SK-N-SH treated with all-trans-retinoic acid at 6 μM for 48 hours (cell line): ENCODE measurements around the gene ROM1.
A peak's percentile ranks its signal among the peaks of the same experiment; 100 is the strongest.
"Not testable (repeated sequence)": the region's sequence is repeated elsewhere in the genome, so short reads cannot be mapped to it uniquely, and the experiment has no call there.

Experiments
- ATAC-seq: fragments of 200-7000 bp; cut with Tn5 transposase; 3 replicates; pipeline ENCODE4 v1.9.1; 2020; ENCODE audit warnings: mild to moderate bottlenecking, moderate library complexity
- ARNTL ChIP-seq: fragments of 450-650 bp; formaldehyde crosslinking; IDR thresholded peaks from 2 replicates; pipeline ENCODE4 v1.5.0; 2020; ENCODE audit warnings: low read depth, mild to moderate bottlenecking, moderate library complexity, borderline replicate concordance
- BACH2 ChIP-seq: fragments of 250-450 bp; sonication (Bioruptor Pico); IDR thresholded peaks from 2 replicates; pipeline ENCODE4 v1.9.0; 2021; ENCODE audit warnings: mild to moderate bottlenecking, borderline replicate concordance
- CSDC2 ChIP-seq: fragments of 250-450 bp; sonication (Bioruptor Pico); IDR thresholded peaks from 2 replicates; pipeline ENCODE4 v1.5.0; 2020; ENCODE audit warnings: mild to moderate bottlenecking, moderate library complexity
- CSRNP3 ChIP-seq: fragments of 250-450 bp; sonication (Bioruptor Pico); IDR thresholded peaks from 2 replicates; pipeline ENCODE4 v1.5.1; 2021; ENCODE audit warnings: mild to moderate bottlenecking, moderate library complexity
- ESRRG ChIP-seq: fragments of 250-450 bp; sonication (Bioruptor Pico); IDR thresholded peaks from 2 replicates; pipeline ENCODE4 v1.6.1; 2021; ENCODE audit warnings: mild to moderate bottlenecking
- GLIS3 ChIP-seq: fragments of 250-450 bp; sonication (Bioruptor Pico); IDR thresholded peaks from 2 replicates; pipeline ENCODE4 v1.5.0; 2020; ENCODE audit warnings: mild to moderate bottlenecking, moderate library complexity
- ISL1 ChIP-seq: fragments of 250-450 bp; sonication (Bioruptor Pico); IDR thresholded peaks from 2 replicates; pipeline ENCODE4 v2.1.2; 2022; ENCODE audit warnings: mild to moderate bottlenecking, moderate library complexity
- OSR1 ChIP-seq: fragments of 250-450 bp; sonication (Bioruptor Pico); IDR thresholded peaks from 2 replicates; pipeline ENCODE4 v1.8.0; 2022; ENCODE audit warnings: moderate library complexity, mild to moderate bottlenecking, inconsistent platforms
- PATZ1 ChIP-seq: fragments of 250-450 bp; sonication (Bioruptor Pico); IDR thresholded peaks from 2 replicates; pipeline ENCODE4 v1.8.0; 2020; ENCODE audit warnings: mild to moderate bottlenecking, moderate library complexity, borderline replicate concordance
- POU6F1 ChIP-seq: fragments of 250-450 bp; sonication (Bioruptor Pico); IDR thresholded peaks from 2 replicates; pipeline ENCODE4 v1.8.0; 2021; ENCODE audit warnings: low read depth, mild to moderate bottlenecking, moderate library complexity, borderline replicate concordance
- PPARA ChIP-seq: fragments of 250-450 bp; sonication (Bioruptor Pico); IDR thresholded peaks from 2 replicates; pipeline ENCODE4 v1.5.0; 2020; ENCODE audit warnings: mild to moderate bottlenecking, borderline replicate concordance
- RARB ChIP-seq: fragments of 250-450 bp; sonication (Bioruptor Pico); IDR thresholded peaks from 2 replicates; pipeline ENCODE4 v1.8.0; 2021; ENCODE audit warnings: mild to moderate bottlenecking, moderate library complexity
- SNAI2 ChIP-seq: fragments of 250-450 bp; sonication (Bioruptor Pico); IDR thresholded peaks from 2 replicates; pipeline ENCODE4 v1.5.0; 2020; ENCODE audit warnings: mild to moderate bottlenecking, moderate library complexity
- TCF4 ChIP-seq: fragments of 250-450 bp; sonication (Bioruptor Pico); IDR thresholded peaks from 2 replicates; pipeline ENCODE4 v1.8.0; 2021; ENCODE audit warnings: mild to moderate bottlenecking, moderate library complexity, borderline replicate concordance
- TOX ChIP-seq: fragments of 250-450 bp; sonication (Bioruptor Pico); IDR thresholded peaks from 2 replicates; pipeline ENCODE4 v1.8.0; 2021; ENCODE audit warnings: mild to moderate bottlenecking, moderate library complexity, borderline replicate concordance
- TSHZ2 ChIP-seq: fragments of 250-450 bp; sonication (Bioruptor Pico); IDR thresholded peaks from 2 replicates; pipeline ENCODE4 v1.5.0; 2020; ENCODE audit warnings: mild to moderate bottlenecking, moderate library complexity
- ZC3H10 ChIP-seq: fragments of 250-450 bp; sonication (Bioruptor Pico); IDR thresholded peaks from 2 replicates; pipeline ENCODE4 v1.5.1; 2021; ENCODE audit warnings: mild to moderate bottlenecking, moderate library complexity
- ZFP3 ChIP-seq: fragments of 250-450 bp; sonication (Bioruptor Pico); IDR thresholded peaks from 2 replicates; pipeline ENCODE4 v1.5.0; 2020; ENCODE audit warnings: mild to moderate bottlenecking, moderate library complexity
- ZFP30 ChIP-seq: fragments of 450-650 bp; formaldehyde crosslinking; IDR thresholded peaks from 2 replicates; pipeline ENCODE4 v1.5.0; 2022; ENCODE audit warnings: mild to moderate bottlenecking, moderate library complexity
- ZNF565 ChIP-seq: fragments of 450-650 bp; formaldehyde crosslinking; conservative IDR thresholded peaks from 2 replicates; pipeline ENCODE4 v1.5.0; 2020; ENCODE audit warnings: low read depth, mild to moderate bottlenecking, moderate library complexity
- ZNF8 ChIP-seq: fragments of 450-650 bp; formaldehyde crosslinking; IDR thresholded peaks from 2 replicates; pipeline ENCODE4 v1.5.0; 2020; ENCODE audit warnings: mild to moderate bottlenecking, moderate library complexity

Gene ROM1

GRCh38 chr11:62615521-62615920 is 2.5 kb downstream of the ROM1 start:
- TF ChIP-seq TCF4 (CRISPR knock-in tag) (no peak), PATZ1 (CRISPR knock-in tag) (no peak), SNAI2 (CRISPR knock-in tag) (no peak), ESRRG (CRISPR knock-in tag) (no peak), ZC3H10 (CRISPR knock-in tag) (no peak), ARNTL (CRISPR knock-in tag) (no peak), RARB (CRISPR knock-in tag) (no peak), TOX (no peak), ZNF8 (CRISPR knock-in tag) (no peak), CSDC2 (CRISPR knock-in tag) (no peak), ZFP3 (CRISPR knock-in tag) (no peak), PPARA (CRISPR knock-in tag) (no peak), ISL1 (CRISPR knock-in tag) (no peak), POU6F1 (no peak), ZNF565 (CRISPR knock-in tag) (no peak), BACH2 (CRISPR knock-in tag) (no peak), ZFP30 (CRISPR knock-in tag) (no peak), CSRNP3 (CRISPR knock-in tag) (no peak), TSHZ2 (CRISPR knock-in tag) (no peak)
- ATAC-seq: no peak

GRCh38 chr11:62616957-62617356 is 3.9 kb downstream of the ROM1 start:
- ATAC-seq: not testable (repeated sequence)

- no peak for ATAC-seq
- no peak for TF ChIP-seq ARNTL (CRISPR knock-in tag)
- no peak for TF ChIP-seq GLIS3 (CRISPR knock-in tag)
- TF ChIP-seq, all 23 proteins: peak for 0
These were observed 8.0 kb downstream of the ROM1 start for GRCh38 chr11:62621027-62621566.

- peak; percentile 96 for ATAC-seq
- TF ChIP-seq TCF4 (CRISPR knock-in tag) (no peak), ISL1 (CRISPR knock-in tag) (no peak), ZFP3 (CRISPR knock-in tag) (peak; percentile 78), OSR1 (no peak), RARB (CRISPR knock-in tag) (no peak), CSDC2 (CRISPR knock-in tag) (peak; percentile 92), ESRRG (CRISPR knock-in tag) (no peak), TSHZ2 (CRISPR knock-in tag) (peak; percentile 51; the same call in 1 of the 2 replicates), ZC3H10 (CRISPR knock-in tag) (no peak), PPARA (CRISPR knock-in tag) (no peak), SNAI2 (CRISPR knock-in tag) (0 out of 2 replicates have a peak, but pooled peaks have one; percentile 56), ZFP30 (CRISPR knock-in tag) (no peak), GLIS3 (CRISPR knock-in tag) (0 out of 2 replicates have a peak, but pooled peaks have one; percentile 28), PATZ1 (CRISPR knock-in tag) (no peak)
These were observed 8.8 kb downstream of the ROM1 start, which contains the start of gene B3GAT3 for GRCh38 chr11:62621567-62622470. Gene B3GAT3 (minus strand): TSS chr11:62621986. CDS start chr11:62621947, 39 bp downstream.
